PC-3 (cell line): ENCODE measurements around the gene PYM1.

Experiments
- EZH2 ChIP-seq: fragments of 300-600 bp; sonication (generic); IDR thresholded peaks from one replicate; pipeline ENCODE4 v1.6.1; 2017; ENCODE audit warnings: antibody characterized with exemption, mild to moderate bottlenecking, low read length; ENCODE audit not compliant: unreplicated experiment
- EZH2phosphoT487 ChIP-seq: fragments of 300-600 bp; sonication (generic); IDR thresholded peaks from 2 replicates; pipeline ENCODE4 v1.6.1; 2018; ENCODE audit warnings: mild to moderate bottlenecking, antibody characterized with exemption, low read length, borderline replicate concordance
- TF ChIP-seq, protein P1 (sequence below): fragments of 300-600 bp; sonication (generic); conservative IDR thresholded peaks from 2 replicates; pipeline ENCODE4 v1.5.1; 2017; ENCODE audit warnings: antibody characterized with exemption, low read depth, mild to moderate bottlenecking, low read length

DNA sequence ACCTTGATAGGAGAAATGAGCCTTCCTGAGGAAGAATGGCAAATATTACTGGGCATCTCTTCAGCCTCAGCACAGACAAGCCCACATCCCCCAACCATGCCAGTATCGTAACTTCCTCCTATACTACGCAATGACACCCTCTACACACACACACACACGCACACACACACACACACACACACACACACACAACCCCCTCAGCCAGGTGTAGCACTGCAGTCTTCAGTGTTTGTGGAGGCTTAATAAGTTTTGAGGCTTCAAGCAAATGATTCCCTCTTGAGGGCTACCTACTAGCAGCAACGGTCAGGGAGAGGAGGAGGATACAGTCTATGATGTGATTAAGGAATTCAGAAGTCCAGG lies 4.8 kb upstream of the PYM1 start:
- TF ChIP-seq, protein P1, sequence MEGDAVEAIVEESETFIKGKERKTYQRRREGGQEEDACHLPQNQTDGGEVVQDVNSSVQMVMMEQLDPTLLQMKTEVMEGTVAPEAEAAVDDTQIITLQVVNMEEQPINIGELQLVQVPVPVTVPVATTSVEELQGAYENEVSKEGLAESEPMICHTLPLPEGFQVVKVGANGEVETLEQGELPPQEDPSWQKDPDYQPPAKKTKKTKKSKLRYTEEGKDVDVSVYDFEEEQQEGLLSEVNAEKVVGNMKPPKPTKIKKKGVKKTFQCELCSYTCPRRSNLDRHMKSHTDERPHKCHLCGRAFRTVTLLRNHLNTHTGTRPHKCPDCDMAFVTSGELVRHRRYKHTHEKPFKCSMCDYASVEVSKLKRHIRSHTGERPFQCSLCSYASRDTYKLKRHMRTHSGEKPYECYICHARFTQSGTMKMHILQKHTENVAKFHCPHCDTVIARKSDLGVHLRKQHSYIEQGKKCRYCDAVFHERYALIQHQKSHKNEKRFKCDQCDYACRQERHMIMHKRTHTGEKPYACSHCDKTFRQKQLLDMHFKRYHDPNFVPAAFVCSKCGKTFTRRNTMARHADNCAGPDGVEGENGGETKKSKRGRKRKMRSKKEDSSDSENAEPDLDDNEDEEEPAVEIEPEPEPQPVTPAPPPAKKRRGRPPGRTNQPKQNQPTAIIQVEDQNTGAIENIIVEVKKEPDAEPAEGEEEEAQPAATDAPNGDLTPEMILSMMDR: no peak
- TF ChIP-seq EZH2 (no peak), EZH2phosphoT487 (no peak)
